GM18873 (cell line): ENCODE measurements around the gene METTL26.
A peak's percentile ranks its signal among the peaks of the same experiment; 100 is the strongest.
"Not testable (repeated sequence)": the region's sequence is repeated elsewhere in the genome, so short reads cannot be mapped to it uniquely, and the experiment has no call there.

Source experiments
- ATAC-seq: cut with Tn5 transposase; IDR thresholded peaks from one replicate; pipeline ENCODE4 v1.9.1; 2021; ENCODE audit warnings: mild to moderate bottlenecking, moderate library complexity, moderate number of reproducible peaks; ENCODE audit not compliant: unreplicated experiment, low FRiP score

The METTL26 gene

GRCh38 chr16:606656-607307, 29.3 kb downstream of the METTL26 start:
- no peak for ATAC-seq

- ATAC-seq = no peak
Measured at GRCh38 chr16:603933-604332, 32.2 kb downstream of the METTL26 start.

GRCh38 chr16:600781-601180, 35.3 kb downstream of the METTL26 start:
- no peak for ATAC-seq

DNA sequence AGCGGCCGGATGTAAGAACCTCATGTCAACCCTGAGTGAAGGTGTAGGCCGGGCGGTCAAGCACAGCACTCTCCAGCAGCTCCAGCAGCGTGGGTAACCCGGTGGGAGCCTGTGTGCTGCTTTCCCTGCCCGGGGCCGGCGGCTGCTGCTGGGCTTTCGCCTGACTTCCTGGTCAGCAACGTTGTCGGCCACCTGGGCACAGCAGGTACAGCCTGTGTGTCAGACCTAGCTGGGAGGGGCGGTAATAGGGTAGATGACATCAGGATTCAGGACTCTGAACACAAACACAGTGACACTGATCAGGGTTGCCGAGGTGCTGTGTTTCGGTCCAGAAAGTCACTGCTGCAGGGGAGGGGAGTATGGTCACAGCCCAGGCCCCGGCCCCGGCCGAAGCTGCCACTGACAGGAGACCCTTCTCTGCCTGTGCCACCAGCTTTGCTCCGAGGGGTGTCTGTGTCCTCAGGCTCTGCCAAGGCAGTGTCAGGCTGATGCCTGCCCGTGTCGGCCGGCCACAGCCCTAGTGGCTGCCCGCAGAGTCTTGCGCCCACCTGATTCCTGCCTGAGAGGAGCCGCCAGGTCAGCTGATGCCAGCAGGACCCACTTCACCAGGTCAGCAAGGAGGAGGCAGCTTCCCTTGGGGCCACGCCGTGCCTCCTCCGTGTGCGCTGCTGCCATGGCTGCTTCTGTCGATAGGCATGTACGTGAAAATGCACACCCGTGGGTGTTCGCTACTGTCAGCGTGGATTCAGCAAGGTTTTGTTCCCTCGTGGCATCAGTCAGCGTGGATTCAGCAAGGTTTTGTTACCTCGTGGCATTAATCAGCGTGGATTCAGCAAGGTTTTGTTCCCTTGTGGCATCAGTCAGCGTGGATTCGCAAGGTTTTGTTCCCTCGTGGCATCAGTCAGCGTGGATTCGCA, 37.0 kb downstream of the METTL26 start:
- no peak for ATAC-seq

GRCh38 chr16:597655-598054, 38.5 kb downstream of the METTL26 start:
- ATAC-seq = not testable (repeated sequence)

DNA sequence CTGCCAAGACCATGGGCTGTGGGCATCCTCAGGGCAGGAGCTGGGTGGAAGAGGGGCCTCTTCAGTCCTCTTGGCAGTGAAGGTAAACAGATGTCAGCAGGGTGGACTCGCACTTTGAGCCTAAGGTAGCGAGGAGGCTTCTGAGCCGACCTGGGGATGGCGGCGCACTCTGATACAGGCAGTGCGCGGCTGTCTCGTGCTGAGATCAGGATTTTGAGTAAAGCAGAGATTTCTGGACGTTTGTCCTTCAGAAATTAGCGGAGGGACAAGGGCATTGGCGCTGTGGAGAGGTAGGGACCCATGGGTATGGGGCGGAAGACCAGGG, 39.4 kb downstream of the METTL26 start:
- no peak for ATAC-seq

DNA sequence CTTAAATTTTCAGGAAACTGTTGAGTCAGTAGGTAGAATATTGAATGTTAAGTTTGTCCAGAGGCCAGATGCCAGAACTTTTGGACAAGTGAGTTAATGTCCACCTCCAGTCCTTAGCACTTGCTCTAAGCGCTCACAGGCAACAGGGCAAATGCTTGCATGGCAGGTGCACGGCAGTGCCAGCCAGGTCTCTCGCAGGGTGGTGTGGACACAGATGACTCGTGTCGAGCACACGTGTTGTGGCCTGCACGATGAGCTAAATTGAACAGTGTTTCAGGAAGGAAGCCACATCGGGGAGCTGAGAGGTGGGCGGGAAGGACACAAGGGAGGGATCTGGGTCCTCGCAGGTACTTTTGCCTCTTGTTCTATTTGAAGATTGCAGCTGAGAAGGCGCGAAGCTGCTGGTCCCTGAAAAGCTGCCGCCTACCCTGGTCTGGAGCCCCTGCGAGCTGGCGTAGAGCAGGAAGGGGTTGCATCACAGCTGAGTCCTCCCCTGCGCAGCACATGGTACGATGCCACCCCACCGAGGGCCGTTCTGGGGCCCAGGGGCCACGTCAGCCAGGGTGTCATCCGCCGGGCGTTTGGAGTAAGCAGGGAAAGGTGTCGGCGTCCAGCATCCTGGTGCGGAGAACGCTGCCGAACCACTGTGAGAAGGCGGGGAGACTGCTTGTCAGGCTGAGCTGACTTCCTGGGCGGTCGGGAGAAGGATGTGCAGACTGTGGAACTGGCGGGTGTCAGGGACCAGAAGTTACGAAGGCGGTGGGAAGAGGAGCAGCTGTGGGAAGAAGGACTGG, 40.0 kb downstream of the METTL26 start:
- no peak for ATAC-seq

GRCh38 chr16:595094-595528, 41.0 kb downstream of the METTL26 start:
- ATAC-seq = no peak

- ATAC-seq = no peak
Measured at GRCh38 chr16:593807-594206, 42.3 kb downstream of the METTL26 start.

- no peak for ATAC-seq
Measured at GRCh38 chr16:593406-593805, 42.7 kb downstream of the METTL26 start.

DNA sequence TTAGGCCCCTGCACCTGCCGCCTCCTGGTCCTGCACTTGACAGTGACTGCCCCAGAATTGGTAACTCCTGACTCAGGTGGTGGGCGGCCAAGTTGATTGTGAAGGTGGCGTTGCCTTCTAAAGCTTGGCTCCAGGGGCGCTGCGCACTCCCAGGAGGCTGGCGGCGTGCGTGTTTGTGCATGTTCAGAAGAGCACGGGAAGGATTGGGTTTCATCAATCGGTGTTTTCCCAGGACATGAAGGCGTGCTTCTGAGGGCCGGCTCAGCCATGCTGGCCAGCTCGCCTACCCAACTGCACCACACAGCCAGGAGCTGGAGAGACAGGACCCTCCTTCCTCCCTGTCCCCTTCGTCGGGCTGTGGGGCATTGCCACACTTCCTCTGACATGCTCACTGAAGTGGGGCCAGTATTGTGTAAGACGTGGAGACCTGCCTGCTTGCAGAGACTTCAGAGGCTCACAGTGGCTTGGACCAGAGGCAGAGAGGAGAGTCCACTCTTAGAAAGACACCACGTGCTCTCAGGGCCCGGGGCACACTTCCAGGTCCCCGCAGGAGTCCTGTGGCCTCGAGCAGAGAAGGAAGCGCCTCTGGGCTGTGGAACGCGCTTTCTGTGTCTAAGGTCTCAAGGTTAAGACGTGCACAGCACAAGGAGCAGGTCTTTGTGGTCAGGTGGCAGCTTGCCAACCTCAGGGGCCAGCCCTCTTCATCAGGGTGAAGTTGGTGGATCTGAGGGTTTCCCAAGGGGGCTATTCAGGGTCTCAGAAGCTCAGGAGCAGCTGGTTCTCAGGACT, 43.4 kb downstream of the METTL26 start:
- ATAC-seq = no peak

DNA sequence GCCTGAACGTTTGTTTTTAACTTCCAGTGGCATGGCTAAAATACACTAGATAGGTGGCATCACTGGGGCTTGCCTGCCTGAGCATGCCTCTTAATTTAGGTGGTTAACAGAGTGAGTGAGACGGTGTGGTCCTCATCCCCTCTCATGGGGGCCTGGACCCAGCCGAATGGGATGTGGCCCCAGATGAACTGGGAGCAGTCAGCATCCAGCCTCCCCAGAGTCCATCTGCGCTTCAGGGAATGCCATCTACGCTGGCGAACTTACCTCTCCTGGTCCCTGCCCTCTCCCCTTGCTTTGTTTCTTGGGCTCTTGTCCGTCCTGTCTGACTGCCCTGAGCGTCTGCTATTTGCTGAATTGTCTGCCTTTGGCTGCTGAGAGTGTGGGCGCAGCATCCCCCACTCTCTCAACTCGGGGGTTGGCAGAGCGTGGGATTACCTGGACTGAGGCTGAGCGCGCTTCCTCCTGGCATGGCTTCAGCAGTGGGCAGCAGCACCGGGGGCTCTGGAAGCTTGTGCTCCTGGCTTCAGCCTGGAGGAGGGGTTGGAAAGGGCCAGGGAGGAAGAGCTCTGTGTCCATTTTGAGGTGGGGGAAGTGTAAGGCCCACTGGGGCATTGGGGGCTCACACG, 44.1 kb downstream of the METTL26 start:
- ATAC-seq = no peak

DNA sequence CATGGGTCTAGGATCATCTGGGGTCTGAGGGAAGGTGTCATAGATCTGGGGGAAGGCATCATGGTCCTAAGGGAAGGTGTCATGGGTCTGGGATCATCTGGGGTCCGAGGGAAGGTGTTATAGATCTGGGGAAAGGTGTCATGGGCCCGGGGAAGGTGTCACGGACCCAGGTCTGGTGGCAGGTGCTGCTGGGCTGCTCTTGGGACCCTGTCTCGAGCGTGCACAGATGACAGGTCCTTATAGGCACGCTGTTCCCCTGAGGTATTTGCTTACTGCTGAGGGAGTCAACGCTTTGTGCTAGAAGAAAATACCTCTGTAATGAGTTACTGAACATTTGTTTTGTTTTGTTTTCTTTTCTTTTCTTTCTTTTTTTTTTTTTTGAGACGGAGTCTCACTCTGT, 44.9 kb downstream of the METTL26 start:
- ATAC-seq = no peak

- no peak for ATAC-seq
Measured at GRCh38 chr16:590815-591200, 45.3 kb downstream of the METTL26 start.

DNA sequence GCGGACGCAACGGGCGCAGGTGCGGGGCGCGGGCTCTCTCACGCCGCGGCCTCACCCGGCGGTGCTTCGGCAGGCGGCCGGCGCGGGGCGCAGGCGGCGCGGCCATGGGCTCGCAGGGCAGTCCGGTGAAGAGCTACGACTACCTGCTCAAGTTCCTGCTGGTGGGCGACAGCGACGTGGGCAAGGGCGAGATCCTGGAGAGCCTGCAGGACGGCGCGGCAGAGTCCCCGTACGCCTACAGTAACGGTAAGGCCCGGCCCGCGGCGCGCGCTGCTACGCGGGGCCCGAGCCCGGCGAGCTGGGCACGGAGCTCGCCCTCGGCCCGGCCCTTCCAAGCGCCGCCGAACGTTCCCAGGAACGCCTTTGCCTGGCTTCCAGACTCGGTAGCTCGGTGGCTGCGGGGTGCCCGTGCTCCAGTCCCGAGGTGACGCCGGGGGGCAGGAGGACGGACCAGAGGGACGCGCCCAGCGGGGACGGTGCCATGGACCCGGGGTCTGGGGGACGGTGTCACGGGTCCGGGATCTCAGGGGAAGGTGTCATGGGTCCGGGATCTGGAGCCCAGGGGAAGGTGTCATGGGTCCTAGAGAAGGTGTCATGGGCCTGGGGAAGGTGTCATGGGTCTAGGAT, 45.8 kb downstream of the METTL26 start:
- ATAC-seq = no peak

GRCh38 chr16:589658-590187, 46.4 kb downstream of the METTL26 start, which contains the start of gene RAB40C:
Gene RAB40C (plus strand): TSS chr16:590066. CDS start chr16:590292, 226 bp downstream.
- peak; percentile 68 for ATAC-seq

DNA sequence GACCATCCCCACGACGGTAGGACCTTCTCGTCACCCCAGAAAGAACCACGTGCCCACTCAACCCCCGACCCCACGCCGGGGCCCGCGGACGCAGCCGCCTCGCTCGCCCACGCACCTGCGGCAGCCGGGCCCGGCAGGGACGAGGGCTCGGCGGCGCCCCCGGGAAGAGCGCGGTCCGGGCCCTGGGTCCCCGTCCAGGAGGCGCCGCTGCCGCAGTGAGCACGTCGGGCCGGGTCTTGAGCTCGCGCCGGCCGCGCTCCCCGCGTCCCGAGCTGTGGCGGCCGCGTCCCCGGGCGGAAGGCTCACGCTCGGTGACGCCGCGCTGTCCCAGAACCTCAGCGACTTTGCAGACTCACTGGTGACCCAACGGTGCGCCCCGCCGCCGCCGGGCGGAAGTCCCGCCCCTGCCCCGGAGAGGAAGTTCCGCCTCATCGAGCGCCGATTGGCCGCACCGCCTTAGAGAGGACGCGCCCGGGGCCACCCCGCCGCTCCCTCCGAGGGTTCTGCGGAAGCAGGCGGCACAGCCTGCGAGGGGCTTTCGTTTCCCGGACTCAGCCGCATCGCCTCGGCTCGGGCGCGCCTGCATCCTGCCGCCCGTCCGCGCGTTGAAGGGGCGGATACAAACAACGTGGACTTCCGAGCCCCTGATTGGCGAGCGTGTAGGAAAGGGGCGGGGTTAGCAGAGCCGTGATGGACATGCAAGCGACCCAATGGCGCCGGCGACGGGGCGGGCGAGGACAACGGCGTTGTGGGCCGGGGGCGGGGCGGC, 47.0 kb downstream of the METTL26 start:
- peak; percentile 78 for ATAC-seq

DNA sequence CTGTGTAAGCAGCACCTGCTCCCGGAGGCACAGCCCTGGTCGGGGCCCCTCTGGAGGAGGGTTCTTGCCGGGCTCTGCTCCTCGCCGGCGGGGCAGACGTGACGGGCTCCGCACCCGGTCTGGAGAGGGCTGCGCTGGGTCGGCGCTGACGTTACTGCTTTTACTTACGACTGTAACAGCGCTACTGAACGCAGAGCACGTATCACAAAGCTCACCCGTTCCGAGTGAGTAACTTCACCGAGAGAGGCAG, 47.5 kb downstream of the METTL26 start:
- ATAC-seq = no peak
